Activated CD4-positive, alpha-beta memory T cell treated with anti-CD3 and anti-CD28 coated beads, Interleukin-2, amount 10 ng/mL, durations not matched to agents 7 days and 5 days (primary cell): ENCODE data around the gene GUCY1A2. TPM values are rescaled to one million over a fixed set of nuclear protein-coding genes. Genes with fewer than 3 reads are reported as not detected.

Experiments
- CTCF ChIA-PET: fragments of 350-600 bp; sonication (Branson Sonifier 250); formaldehyde crosslinking; loops from one replicate; lab custom pipeline; 2021; ENCODE audit warnings: antibody characterized with exemption, inconsistent platforms; lab: Charles Lee
- POLR2A ChIA-PET: fragments of 350-600 bp; sonication (Branson Sonifier 250); formaldehyde crosslinking; loops from one replicate; lab custom pipeline; 2021; ENCODE audit warnings: antibody characterized with exemption; lab: Charles Lee
- DNase-seq: peaks from one replicate; pipeline ENCODE4 v3.0.0-alpha.2; 2020
- H3K27ac Mint-ChIP-seq: one replicate; pipeline ENCODE4 v1.8.0; 2021; ENCODE audit warnings: mild to moderate bottlenecking, mixed read lengths
- H3K27me3 Mint-ChIP-seq: one replicate; pipeline ENCODE4 v1.8.0; 2021; ENCODE audit warnings: mixed read lengths
- H3K36me3 Mint-ChIP-seq: one replicate; pipeline ENCODE4 v1.8.0; 2021; ENCODE audit warnings: low read depth, mixed read lengths
- H3K4me1 Mint-ChIP-seq: one replicate; pipeline ENCODE4 v1.8.0; 2021; ENCODE audit warnings: mixed read lengths
- H3K4me3 Mint-ChIP-seq: one replicate; pipeline ENCODE4 v1.8.0; 2021; ENCODE audit warnings: mild to moderate bottlenecking, mixed read lengths
- H3K9me3 Mint-ChIP-seq: one replicate; pipeline ENCODE4 v1.8.0; 2021; ENCODE audit warnings: mixed read lengths
- total RNA-seq, 2 experiments: library from RNA; stranded (reverse); gene quantifications; one replicate each; pipeline ENCODE4 v1.2.3, GENCODE V29; 2021

The GUCY1A2 gene
- total RNA-seq, 2 experiments from 2014 or later, result not detected

DNA sequence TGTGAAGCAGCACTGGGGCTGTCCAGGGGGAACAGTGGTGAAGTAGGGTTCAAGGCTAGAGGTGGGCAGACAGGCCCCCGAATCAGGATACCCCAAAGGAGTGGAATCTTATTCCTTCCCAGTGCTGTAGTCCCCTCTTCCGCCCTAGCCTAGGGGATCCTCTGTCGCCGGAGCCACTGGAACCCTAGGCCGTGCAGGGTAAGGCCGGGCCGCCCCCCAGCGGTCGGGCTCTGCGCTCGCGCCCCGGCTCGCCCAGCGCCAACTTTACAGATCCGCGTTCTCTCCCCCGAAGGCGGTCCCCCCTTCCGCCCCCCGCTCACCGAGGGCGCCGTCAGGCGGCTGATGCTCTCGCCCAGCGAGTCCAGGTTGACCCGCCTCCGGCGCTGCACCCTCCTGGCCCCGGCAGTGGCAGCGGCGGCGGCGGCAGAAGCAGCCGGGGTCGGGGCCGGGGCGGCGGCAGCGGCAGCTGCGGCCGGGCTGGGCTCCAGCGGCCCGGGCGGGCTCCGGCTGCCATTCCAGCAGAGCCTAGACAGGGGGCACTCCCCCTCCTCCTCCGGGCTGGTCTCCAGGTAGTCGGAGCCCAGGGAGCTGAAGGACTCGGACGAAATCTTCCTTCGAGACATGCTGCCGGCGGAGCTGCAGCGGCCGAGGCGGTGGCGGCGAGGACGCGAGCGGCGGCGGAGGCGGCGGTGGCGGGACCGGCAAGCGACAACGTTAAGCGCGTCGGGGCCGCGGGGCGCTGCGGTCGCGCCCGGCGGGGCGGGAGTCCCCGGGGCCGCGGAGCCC, 650 bp downstream of the GUCY1A2 start:
- DNase-seq, result no peak
- POLR2A ChIA-PET, result no interaction called here
- Mint-ChIP-seq H3K4me3 (no peak overlapping the region), H3K27ac (no peak overlapping the region), H3K9me3 (no peaks in the 10 kb centered on the region), H3K4me1 (peaks cover 5% of the 10 kb centered on the region), H3K27me3 (peaks cover 30% of the 10 kb centered on the region), H3K36me3 (peaks cover 3% of the 10 kb centered on the region)
- CTCF ChIA-PET, result no interaction called here

DNA sequence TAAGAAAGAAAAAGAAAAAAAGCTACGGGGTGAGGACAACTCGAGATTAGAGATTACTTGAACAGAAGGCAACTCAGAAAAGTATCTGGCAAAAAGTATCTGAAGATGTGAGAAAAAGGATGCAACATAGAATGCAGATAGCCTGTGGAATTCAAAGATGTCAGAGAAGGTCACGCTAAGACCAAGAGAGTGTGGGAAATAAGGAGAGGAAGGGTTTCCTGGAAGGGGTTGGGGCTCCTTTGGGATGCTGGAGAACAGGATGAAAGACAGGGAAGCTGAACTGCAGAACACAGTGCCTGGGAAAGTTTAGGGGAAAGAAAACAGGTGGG, 1.2 kb downstream of the GUCY1A2 start:
- no peak for DNase-seq
- H3K27me3 Mint-ChIP-seq, result peaks cover 30% of the 10 kb centered on the region
- H3K36me3 Mint-ChIP-seq, result peaks cover 3% of the 10 kb centered on the region
- peaks cover 5% of the 10 kb centered on the region for H3K4me1 Mint-ChIP-seq
- peak overlapping the region; percentile 21 for H3K4me3 Mint-ChIP-seq
- no peaks in the 10 kb centered on the region for H3K9me3 Mint-ChIP-seq
- CTCF ChIA-PET, result no interaction called here
- H3K27ac Mint-ChIP-seq, result no peak overlapping the region
- POLR2A ChIA-PET, result no interaction called here

DNA sequence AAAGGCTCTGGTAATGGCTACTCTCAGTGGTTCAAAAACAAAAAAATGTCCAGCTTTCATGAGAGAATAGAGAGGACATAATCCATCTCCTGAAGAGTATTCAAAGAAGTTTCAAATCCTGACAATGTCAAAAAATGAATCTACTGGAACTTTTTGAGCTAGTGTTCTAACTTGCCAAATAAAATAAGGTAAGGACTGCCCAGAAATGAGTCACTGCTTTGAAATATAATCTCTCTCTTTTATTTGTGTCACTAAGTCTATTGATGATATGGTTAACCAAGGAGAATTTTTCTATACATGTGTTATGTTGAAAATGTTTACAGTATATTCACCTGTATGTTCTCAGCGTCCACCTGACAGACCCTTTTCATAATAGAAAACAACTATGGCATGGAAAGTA, 3.4 kb downstream of the GUCY1A2 start:
- peaks cover 30% of the 10 kb centered on the region for H3K27me3 Mint-ChIP-seq
- CTCF ChIA-PET, result no interaction called here

DNA sequence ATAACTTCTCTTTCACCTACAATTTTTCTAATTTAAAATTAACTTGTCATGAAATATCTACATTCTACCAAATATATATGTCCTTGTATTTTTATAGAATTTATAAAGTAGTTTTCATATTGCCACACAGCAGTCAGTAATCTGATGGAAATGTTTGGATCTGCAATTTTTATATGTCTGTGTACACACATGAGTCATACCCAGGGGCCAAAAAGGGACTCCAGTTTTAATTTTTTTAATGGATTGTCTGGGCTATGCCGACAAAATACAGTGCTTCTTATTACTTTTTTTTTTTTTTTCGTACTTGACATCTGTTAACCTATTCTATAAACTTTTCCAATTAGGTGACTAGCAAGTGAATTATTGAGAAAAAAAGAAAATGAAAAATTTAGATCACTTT, 6.3 kb downstream of the GUCY1A2 start:
- Mint-ChIP-seq H3K36me3 (peaks cover under 1% of the 10 kb centered on the region), H3K27ac (no peak overlapping the region), H3K9me3 (no peaks in the 10 kb centered on the region), H3K4me1 (peaks cover under 1% of the 10 kb centered on the region), H3K4me3 (no peak overlapping the region), H3K27me3 (peaks cover 15% of the 10 kb centered on the region)
- no peak for DNase-seq
- ChIA-PET POLR2A (no interaction called here), CTCF (no interaction called here)

More for the DNA sequence above, 3.4 kb downstream of the GUCY1A2 start:
- POLR2A ChIA-PET, result no interaction called here
- Mint-ChIP-seq H3K9me3 (no peaks in the 10 kb centered on the region), H3K27ac (no peak overlapping the region), H3K4me1 (peaks cover 5% of the 10 kb centered on the region), H3K36me3 (peaks cover 3% of the 10 kb centered on the region), H3K4me3 (no peak overlapping the region)
- no peak for DNase-seq

DNA sequence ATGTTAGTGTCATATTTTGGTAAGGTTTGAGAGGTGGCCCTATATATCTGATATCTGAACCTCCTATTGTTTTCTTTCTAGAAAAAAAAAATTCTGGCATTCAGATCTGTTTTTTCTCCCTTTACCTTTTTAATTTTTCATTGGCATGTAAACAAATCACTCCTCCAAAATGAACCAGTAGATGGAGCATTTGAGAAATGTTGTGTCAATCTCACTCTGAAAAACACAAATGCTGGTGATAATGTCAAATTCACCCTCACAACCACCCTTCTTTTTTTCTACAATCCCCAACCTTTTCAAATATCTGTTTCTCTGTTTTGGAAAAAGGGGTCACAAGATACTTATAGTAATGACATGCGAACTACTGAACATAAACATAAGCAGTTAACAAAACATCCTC, 9.1 kb downstream of the GUCY1A2 start:
- H3K27ac Mint-ChIP-seq, result no peak overlapping the region
- H3K4me1 Mint-ChIP-seq, result no peaks in the 10 kb centered on the region
- no peaks in the 10 kb centered on the region for H3K36me3 Mint-ChIP-seq
- H3K27me3 Mint-ChIP-seq, result no peaks in the 10 kb centered on the region
- H3K4me3 Mint-ChIP-seq, result no peak overlapping the region
- H3K9me3 Mint-ChIP-seq, result no peaks in the 10 kb centered on the region
- ChIA-PET POLR2A (no interaction called here), CTCF (no interaction called here)
- DNase-seq, result no peak

DNA sequence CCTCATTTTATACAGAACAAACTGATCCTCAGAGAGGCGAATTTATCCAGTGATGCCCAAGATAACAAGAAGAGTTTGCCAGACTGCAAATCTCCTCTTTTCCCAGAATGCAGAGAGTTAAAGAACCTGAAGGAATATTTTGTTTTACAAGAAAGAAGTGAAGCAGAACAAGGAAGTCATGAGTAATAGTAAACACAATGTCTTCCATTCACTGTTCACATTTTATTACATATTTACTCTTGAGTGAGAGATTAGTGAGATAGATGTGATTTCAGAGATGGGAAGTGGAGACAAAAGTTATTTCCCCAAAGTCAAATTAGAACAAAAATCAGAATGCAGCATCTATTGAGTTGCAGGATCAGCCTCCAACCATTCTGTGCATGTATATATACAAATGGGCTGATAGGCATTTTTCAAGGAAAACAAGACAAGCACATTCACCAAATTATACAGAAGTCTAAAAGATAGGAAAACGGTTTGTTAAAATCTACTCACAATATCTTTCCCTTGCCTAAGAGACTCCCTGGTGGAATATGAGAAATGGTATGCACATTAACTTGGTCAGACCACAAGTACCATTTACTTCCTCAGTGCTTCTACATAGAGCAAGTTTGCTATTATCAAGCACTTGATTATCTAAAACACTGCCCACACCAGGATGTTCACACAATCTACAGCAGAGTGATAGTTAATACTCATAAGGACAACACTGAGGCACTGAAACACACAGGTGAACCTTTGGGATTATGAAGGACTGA, 12.0 kb downstream of the GUCY1A2 start:
- POLR2A ChIA-PET, result no interaction called here
- H3K4me3 Mint-ChIP-seq, result no peak overlapping the region
- H3K9me3 Mint-ChIP-seq, result no peaks in the 10 kb centered on the region
- H3K27me3 Mint-ChIP-seq, result no peaks in the 10 kb centered on the region
- CTCF ChIA-PET, result no interaction called here
- H3K27ac Mint-ChIP-seq, result no peak overlapping the region
- no peaks in the 10 kb centered on the region for H3K4me1 Mint-ChIP-seq
- H3K36me3 Mint-ChIP-seq, result no peaks in the 10 kb centered on the region
- no peak for DNase-seq

DNA sequence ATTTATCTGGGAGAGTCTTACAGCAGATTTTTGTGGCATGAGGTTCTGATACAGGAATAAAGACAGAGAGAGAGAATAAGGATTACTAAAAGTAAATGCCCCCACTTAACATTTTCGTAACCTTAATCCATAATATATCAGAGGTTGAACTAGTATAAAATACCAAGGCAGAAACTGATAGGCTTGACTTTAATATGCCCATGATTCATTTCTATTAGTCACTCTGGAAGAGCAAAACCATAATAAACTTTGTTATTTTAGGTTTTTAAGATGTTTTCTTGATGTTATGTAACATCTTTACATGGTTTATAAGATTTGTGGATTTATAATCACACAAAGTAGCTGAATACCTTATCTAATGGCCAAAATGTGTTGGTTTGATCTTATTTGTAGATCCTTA, 19.1 kb downstream of the GUCY1A2 start:
- no peak overlapping the region for H3K4me3 Mint-ChIP-seq
- no peaks in the 10 kb centered on the region for H3K4me1 Mint-ChIP-seq
- no peaks in the 10 kb centered on the region for H3K36me3 Mint-ChIP-seq
- DNase-seq, result no peak
- no peak overlapping the region for H3K27ac Mint-ChIP-seq
- H3K27me3 Mint-ChIP-seq, result no peaks in the 10 kb centered on the region
- ChIA-PET POLR2A (no interaction called here), CTCF (no interaction called here)
- no peaks in the 10 kb centered on the region for H3K9me3 Mint-ChIP-seq

DNA sequence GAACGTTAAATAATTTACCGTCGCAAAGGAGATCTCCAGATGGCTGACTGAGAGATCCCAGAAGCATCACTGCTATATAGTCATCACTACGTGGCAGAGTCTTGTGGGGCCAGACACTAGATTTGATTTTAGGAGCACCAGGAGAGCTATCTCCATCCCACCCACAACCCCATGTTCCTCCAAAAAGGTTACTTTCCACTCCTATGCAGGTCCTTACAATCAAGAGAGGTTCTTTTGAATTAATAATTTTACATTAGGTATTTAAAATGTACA, 19.4 kb downstream of the GUCY1A2 start:
- ChIA-PET CTCF (no interaction called here), POLR2A (no interaction called here)
- no peak overlapping the region for H3K4me3 Mint-ChIP-seq
- no peak overlapping the region for H3K27ac Mint-ChIP-seq
- no peak for DNase-seq
- no peaks in the 10 kb centered on the region for H3K36me3 Mint-ChIP-seq
- no peaks in the 10 kb centered on the region for H3K9me3 Mint-ChIP-seq
- no peaks in the 10 kb centered on the region for H3K4me1 Mint-ChIP-seq
- H3K27me3 Mint-ChIP-seq, result no peaks in the 10 kb centered on the region

DNA sequence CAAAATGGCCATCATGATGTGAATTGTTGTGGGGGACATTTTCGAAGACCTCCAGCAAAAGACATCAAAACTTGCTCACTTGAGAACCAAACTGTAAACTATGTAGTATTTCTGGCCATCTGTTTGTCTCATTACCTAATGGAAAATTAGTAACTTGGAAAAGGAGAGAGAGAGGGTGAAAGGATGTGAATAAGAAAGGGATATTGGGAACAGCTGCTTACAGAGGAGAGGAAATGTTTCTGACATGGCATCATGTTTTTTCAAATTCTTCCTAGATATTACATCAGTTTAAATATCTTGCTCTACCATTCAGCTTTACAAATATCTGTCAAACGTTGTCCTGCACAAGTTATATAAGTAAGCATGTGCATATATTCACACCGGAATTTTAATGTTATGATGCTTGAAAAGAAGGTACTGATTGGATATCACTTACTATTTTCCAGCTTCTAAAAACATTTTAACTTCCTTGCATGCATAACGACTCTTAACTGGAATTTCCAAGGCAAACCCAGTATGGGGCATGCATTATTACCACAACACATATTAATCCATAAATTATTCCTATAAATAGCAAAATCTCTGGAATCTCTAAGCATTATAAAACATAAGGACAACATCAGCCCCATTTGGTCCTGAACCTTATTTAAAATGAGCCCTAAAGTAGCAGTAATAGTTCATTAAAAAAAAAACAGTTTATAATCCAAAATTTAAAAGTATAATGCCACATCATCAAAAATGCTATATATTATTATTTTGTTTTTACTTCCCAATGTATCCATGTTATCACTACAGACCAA, 20.0 kb downstream of the GUCY1A2 start:
- H3K4me1 Mint-ChIP-seq, result no peaks in the 10 kb centered on the region
- no peak for DNase-seq
- CTCF ChIA-PET, result no interaction called here
- no peak overlapping the region for H3K27ac Mint-ChIP-seq
- POLR2A ChIA-PET, result no interaction called here
- no peak overlapping the region for H3K4me3 Mint-ChIP-seq
- no peaks in the 10 kb centered on the region for H3K9me3 Mint-ChIP-seq
- H3K27me3 Mint-ChIP-seq, result no peaks in the 10 kb centered on the region
- no peaks in the 10 kb centered on the region for H3K36me3 Mint-ChIP-seq

DNA sequence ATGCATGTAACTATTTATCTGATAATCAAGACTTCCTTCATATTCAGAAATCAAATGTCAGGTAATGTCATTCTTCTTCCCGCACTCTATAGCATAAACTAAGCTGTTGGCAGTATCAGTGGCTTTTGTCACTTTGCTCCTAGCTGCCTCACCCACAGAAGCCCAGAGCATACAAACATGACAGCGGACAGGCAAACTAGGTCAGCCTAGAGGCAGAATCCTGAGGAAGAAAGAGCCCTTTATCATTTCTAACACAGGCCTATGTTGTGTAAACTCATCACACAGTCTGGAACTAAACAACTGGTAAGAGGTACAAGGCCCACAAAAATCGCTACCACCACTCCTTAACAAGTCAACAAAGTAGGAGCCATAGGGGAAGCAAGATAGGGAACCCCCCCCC, 21.0 kb downstream of the GUCY1A2 start:
- no peak overlapping the region for H3K4me3 Mint-ChIP-seq

DNA sequence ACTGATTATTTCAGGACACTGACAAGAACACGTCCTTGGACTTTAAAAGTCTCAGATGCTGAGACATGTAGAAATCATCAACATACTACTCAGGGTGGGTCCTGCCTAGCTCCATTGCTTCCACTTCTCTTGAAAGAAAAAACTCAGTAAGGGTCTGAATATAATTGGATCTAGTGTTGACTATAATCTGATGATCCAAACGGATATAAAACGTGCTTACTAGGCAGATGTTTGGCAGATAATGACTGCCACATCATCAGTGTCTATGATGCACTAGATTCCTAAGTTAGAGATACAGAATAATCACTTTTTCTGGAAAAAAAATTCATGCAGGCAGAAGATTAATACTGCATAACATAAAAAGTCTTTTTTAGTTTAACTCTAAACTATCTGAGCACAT, 21.6 kb downstream of the GUCY1A2 start:
- H3K27me3 Mint-ChIP-seq, result no peaks in the 10 kb centered on the region
- CTCF ChIA-PET, result no interaction called here

More for the DNA sequence above, 21.0 kb downstream of the GUCY1A2 start:
- Mint-ChIP-seq H3K36me3 (no peaks in the 10 kb centered on the region), H3K9me3 (no peaks in the 10 kb centered on the region), H3K27ac (no peak overlapping the region), H3K4me1 (no peaks in the 10 kb centered on the region), H3K27me3 (no peaks in the 10 kb centered on the region)
- ChIA-PET CTCF (no interaction called here), POLR2A (no interaction called here)
- no peak for DNase-seq

DNA sequence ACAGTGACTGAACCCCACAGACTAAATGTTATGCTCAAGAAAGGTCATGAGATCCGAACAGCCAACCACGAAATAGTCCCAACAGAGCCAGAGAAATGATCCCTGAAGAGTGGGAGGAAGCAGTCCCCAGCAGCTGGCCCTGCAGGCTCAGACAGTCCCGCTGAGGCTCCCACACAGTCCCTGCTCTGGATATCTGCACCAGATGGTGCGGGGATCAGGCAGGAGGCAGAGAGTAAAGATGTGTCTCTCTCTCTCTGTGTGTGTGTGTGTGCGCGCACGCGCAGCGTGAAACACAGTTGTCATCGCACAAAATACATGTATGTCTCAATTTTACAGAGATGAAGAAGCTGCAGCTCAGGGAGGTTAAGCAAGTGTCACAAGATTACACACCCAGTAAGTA, 27.9 kb downstream of the GUCY1A2 start:
- H3K4me1 Mint-ChIP-seq, result no peaks in the 10 kb centered on the region
- no peak overlapping the region for H3K4me3 Mint-ChIP-seq
- no peaks in the 10 kb centered on the region for H3K36me3 Mint-ChIP-seq
- no peak for DNase-seq
- no peak overlapping the region for H3K27ac Mint-ChIP-seq
- POLR2A ChIA-PET, result no interaction called here
- H3K27me3 Mint-ChIP-seq, result no peaks in the 10 kb centered on the region
- CTCF ChIA-PET, result no interaction called here
- peaks cover 3% of the 10 kb centered on the region for H3K9me3 Mint-ChIP-seq

More for the DNA sequence above, 21.6 kb downstream of the GUCY1A2 start:
- POLR2A ChIA-PET, result no interaction called here
- H3K4me1 Mint-ChIP-seq, result no peaks in the 10 kb centered on the region
- H3K4me3 Mint-ChIP-seq, result no peak overlapping the region
- no peak for DNase-seq
- H3K36me3 Mint-ChIP-seq, result no peaks in the 10 kb centered on the region
- H3K9me3 Mint-ChIP-seq, result no peaks in the 10 kb centered on the region
- no peak overlapping the region for H3K27ac Mint-ChIP-seq

DNA sequence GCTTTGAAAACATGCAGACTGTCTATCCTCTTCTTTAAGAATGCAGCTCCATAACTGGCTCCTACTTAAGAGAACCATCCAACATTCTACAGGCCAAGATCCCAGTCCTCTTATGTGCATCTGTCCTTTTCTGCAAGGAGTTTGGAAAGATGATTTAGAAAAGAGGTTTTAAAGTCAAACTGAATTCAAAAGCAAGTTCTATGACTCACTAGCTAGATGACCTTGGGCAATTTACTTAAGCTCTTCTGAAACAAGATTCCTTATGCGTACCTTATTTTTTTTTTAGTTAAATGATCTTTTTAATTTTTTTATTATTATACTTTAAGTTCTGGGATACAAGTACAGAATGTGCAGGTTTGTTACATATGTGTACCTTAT, 29.2 kb downstream of the GUCY1A2 start:
- Mint-ChIP-seq H3K9me3 (peaks cover 3% of the 10 kb centered on the region), H3K4me3 (no peak overlapping the region), H3K36me3 (no peaks in the 10 kb centered on the region), H3K27me3 (no peaks in the 10 kb centered on the region), H3K4me1 (no peaks in the 10 kb centered on the region), H3K27ac (no peak overlapping the region)
- ChIA-PET CTCF (no interaction called here), POLR2A (no interaction called here)
- no peak for DNase-seq
